ENCODE measurements around the gene IGFBP2.

- TF ChIP-seq CTCF (conservative IDR thresholded peaks at IDR 0.05) (no peak), ZFX (IDR thresholded peaks at IDR 0.05) (no peak)
Observed at GRCh38 chr2:216673021-216673420, 39.8 kb downstream of the IGFBP2 start.
